H1 (cell line): ENCODE measurements around the gene ECD. TPM values are rescaled to one million over a fixed set of nuclear protein-coding genes. Genes with fewer than 3 reads are reported as not detected.

ENCODE experiments used
- JUND ChIP-seq: IDR thresholded peaks from 2 replicates; pipeline ENCODE4 v1.6.1; 2011; ENCODE audit warnings: mild to moderate bottlenecking, improper control_type of control experiment, low read length
- TCF12 ChIP-seq: IDR thresholded peaks from 2 replicates; pipeline ENCODE4 v1.6.1; 2011; ENCODE audit warnings: low read depth, mild to moderate bottlenecking, low read length
- ZNF274 ChIP-seq: IDR thresholded peaks from 2 replicates; pipeline ENCODE4 v1.7.0; 2012; ENCODE audit warnings: low read length, borderline replicate concordance; ENCODE audit errors: extremely low read depth
- polyA plus RNA-seq, 7 experiments: library from polyadenylated mRNA; depleted of rRNA in 3 of 7; stranded (reverse) in 5 of 7; unstranded in 2 of 7; fragments of >200 nt in 5 of 7; fragments of 200-250 nt in 2 of 7; gene quantifications; 1 replicate in 5 of 7; 2 replicates in 1 of 7; 4 replicates in 1 of 7; pipeline versions ENCODE4 v1.2.1 to v1.2.3, GENCODE V29; 2011 to 2013; ENCODE audit warnings: missing spikeins in 2 of 7, mixed read lengths in 2 of 7
- total RNA-seq: library from RNA; stranded (reverse); fragmentation: NEBNext Ultra II Directional; extraction: Animal tissue kit (Norgen Biotek cat#: 25700); gene quantifications from 2 replicates; pipeline ENCODE4 v1.2.1, GENCODE V29; 2021

ECD gene
- total and polyA plus RNA-seq, 2 of the 8 experiments (the other 6 are each of a cell fraction or from before 2014, with no cell fraction given) = 27.1 to 38.0 TPM

- TF ChIP-seq ZNF274 = no peak
- no peak for TF ChIP-seq JUND
- no peak for TF ChIP-seq TCF12
Observed at GRCh38 chr10:73092830-73093229, 75.0 kb downstream of the ECD start (continued).
